SK-N-SH treated with all-trans-retinoic acid at 6 μM for 48 hours (cell line): Measurements from ENCODE around the gene FGD3.

Experiments
- ATAC-seq: fragments of 200-7000 bp; cut with Tn5 transposase; 3 replicates; pipeline ENCODE4 v1.9.1; 2020; ENCODE audit warnings: mild to moderate bottlenecking, moderate library complexity
- ARNTL ChIP-seq: fragments of 450-650 bp; formaldehyde crosslinking; IDR thresholded peaks from 2 replicates; pipeline ENCODE4 v1.5.0; 2020; ENCODE audit warnings: low read depth, mild to moderate bottlenecking, moderate library complexity, borderline replicate concordance
- BACH2 ChIP-seq: fragments of 250-450 bp; sonication (Bioruptor Pico); IDR thresholded peaks from 2 replicates; pipeline ENCODE4 v1.9.0; 2021; ENCODE audit warnings: mild to moderate bottlenecking, borderline replicate concordance
- CREB5 ChIP-seq: fragments of 250-450 bp; sonication (Bioruptor Pico); IDR thresholded peaks from 2 replicates; pipeline ENCODE4 v1.5.1; 2020; ENCODE audit warnings: low read depth, mild to moderate bottlenecking, moderate library complexity
- CSDC2 ChIP-seq: fragments of 250-450 bp; sonication (Bioruptor Pico); IDR thresholded peaks from 2 replicates; pipeline ENCODE4 v1.5.0; 2020; ENCODE audit warnings: mild to moderate bottlenecking, moderate library complexity
- CSRNP3 ChIP-seq: fragments of 250-450 bp; sonication (Bioruptor Pico); IDR thresholded peaks from 2 replicates; pipeline ENCODE4 v1.5.1; 2021; ENCODE audit warnings: mild to moderate bottlenecking, moderate library complexity
- ESRRG ChIP-seq: fragments of 250-450 bp; sonication (Bioruptor Pico); IDR thresholded peaks from 2 replicates; pipeline ENCODE4 v1.6.1; 2021; ENCODE audit warnings: mild to moderate bottlenecking
- GLIS3 ChIP-seq: fragments of 250-450 bp; sonication (Bioruptor Pico); IDR thresholded peaks from 2 replicates; pipeline ENCODE4 v1.5.0; 2020; ENCODE audit warnings: mild to moderate bottlenecking, moderate library complexity
- ISL1 ChIP-seq: fragments of 250-450 bp; sonication (Bioruptor Pico); IDR thresholded peaks from 2 replicates; pipeline ENCODE4 v2.1.2; 2022; ENCODE audit warnings: mild to moderate bottlenecking, moderate library complexity
- OSR1 ChIP-seq: fragments of 250-450 bp; sonication (Bioruptor Pico); IDR thresholded peaks from 2 replicates; pipeline ENCODE4 v1.8.0; 2022; ENCODE audit warnings: moderate library complexity, mild to moderate bottlenecking, inconsistent platforms
- PATZ1 ChIP-seq: fragments of 250-450 bp; sonication (Bioruptor Pico); IDR thresholded peaks from 2 replicates; pipeline ENCODE4 v1.8.0; 2020; ENCODE audit warnings: mild to moderate bottlenecking, moderate library complexity, borderline replicate concordance
- POU6F1 ChIP-seq: fragments of 250-450 bp; sonication (Bioruptor Pico); IDR thresholded peaks from 2 replicates; pipeline ENCODE4 v1.8.0; 2021; ENCODE audit warnings: low read depth, mild to moderate bottlenecking, moderate library complexity, borderline replicate concordance
- PPARA ChIP-seq: fragments of 250-450 bp; sonication (Bioruptor Pico); IDR thresholded peaks from 2 replicates; pipeline ENCODE4 v1.5.0; 2020; ENCODE audit warnings: mild to moderate bottlenecking, borderline replicate concordance
- RARB ChIP-seq: fragments of 250-450 bp; sonication (Bioruptor Pico); IDR thresholded peaks from 2 replicates; pipeline ENCODE4 v1.8.0; 2021; ENCODE audit warnings: mild to moderate bottlenecking, moderate library complexity
- TCF4 ChIP-seq: fragments of 250-450 bp; sonication (Bioruptor Pico); IDR thresholded peaks from 2 replicates; pipeline ENCODE4 v1.8.0; 2021; ENCODE audit warnings: mild to moderate bottlenecking, moderate library complexity, borderline replicate concordance
- TOX ChIP-seq: fragments of 250-450 bp; sonication (Bioruptor Pico); IDR thresholded peaks from 2 replicates; pipeline ENCODE4 v1.8.0; 2021; ENCODE audit warnings: mild to moderate bottlenecking, moderate library complexity, borderline replicate concordance
- TSHZ2 ChIP-seq: fragments of 250-450 bp; sonication (Bioruptor Pico); IDR thresholded peaks from 2 replicates; pipeline ENCODE4 v1.5.0; 2020; ENCODE audit warnings: mild to moderate bottlenecking, moderate library complexity
- ZFP3 ChIP-seq: fragments of 250-450 bp; sonication (Bioruptor Pico); IDR thresholded peaks from 2 replicates; pipeline ENCODE4 v1.5.0; 2020; ENCODE audit warnings: mild to moderate bottlenecking, moderate library complexity
- ZFP30 ChIP-seq: fragments of 450-650 bp; formaldehyde crosslinking; IDR thresholded peaks from 2 replicates; pipeline ENCODE4 v1.5.0; 2022; ENCODE audit warnings: mild to moderate bottlenecking, moderate library complexity
- ZNF565 ChIP-seq: fragments of 450-650 bp; formaldehyde crosslinking; conservative IDR thresholded peaks from 2 replicates; pipeline ENCODE4 v1.5.0; 2020; ENCODE audit warnings: low read depth, mild to moderate bottlenecking, moderate library complexity
- ZNF70 ChIP-seq: fragments of 450-650 bp; formaldehyde crosslinking; IDR thresholded peaks from 2 replicates; pipeline ENCODE4 v1.5.0; 2020; ENCODE audit warnings: mild to moderate bottlenecking, moderate library complexity

The FGD3 gene

GRCh38 chr9:93010056-93010455, 62.7 kb downstream of the FGD3 start:
- no peak for ATAC-seq
- TF ChIP-seq PATZ1 (CRISPR knock-in tag) (no peak), TCF4 (CRISPR knock-in tag) (no peak), TOX (no peak), ZFP30 (CRISPR knock-in tag) (no peak), CSDC2 (CRISPR knock-in tag) (no peak), ZNF70 (no peak), ZNF565 (CRISPR knock-in tag) (no peak), ARNTL (CRISPR knock-in tag) (no peak), POU6F1 (no peak)

- ATAC-seq = no peak
These were observed 63.4 kb downstream of the FGD3 start for GRCh38 chr9:93010704-93011103.

More at GRCh38 chr9:93010704-93011103, 63.4 kb downstream of the FGD3 start:
- TF ChIP-seq OSR1 (CRISPR knock-in tag) = no peak
- TF ChIP-seq PPARA (CRISPR knock-in tag) = no peak
- TF ChIP-seq PATZ1 (CRISPR knock-in tag) = no peak
- no peak for TF ChIP-seq CSRNP3 (CRISPR knock-in tag)
- TF ChIP-seq CREB5 = no peak
- TF ChIP-seq POU6F1 = no peak
- TF ChIP-seq ARNTL (CRISPR knock-in tag) = no peak
- no peak for TF ChIP-seq CSDC2 (CRISPR knock-in tag)
- TF ChIP-seq ZFP30 (CRISPR knock-in tag) = no peak
- TF ChIP-seq ZFP3 (CRISPR knock-in tag) = no peak
- TF ChIP-seq ISL1 (CRISPR knock-in tag) = no peak
- no peak for TF ChIP-seq ZNF70
- no peak for TF ChIP-seq TOX
- TF ChIP-seq BACH2 (CRISPR knock-in tag) = no peak
- no peak for TF ChIP-seq RARB (CRISPR knock-in tag)
- no peak for TF ChIP-seq ESRRG
- no peak for TF ChIP-seq TSHZ2 (CRISPR knock-in tag)
- TF ChIP-seq GLIS3 = no peak
